K562 treated with DMSO at 1 percent for 4 hours (cell line): ENCODE measurements around the gene VPS33B. TPM values are rescaled to one million over a fixed set of nuclear protein-coding genes. Genes with fewer than 3 reads are reported as not detected.

Experiments
- total RNA-seq: library from RNA; unstranded; fragments of 300-600 nt; gene quantifications from 2 replicates; pipeline ENCODE4 v1.2.3, GENCODE V29; 2022; ENCODE audit not compliant: insufficient read depth

VPS33B gene
- 11.9 and 17.8 TPM in 2 replicates for total RNA-seq

DNA sequence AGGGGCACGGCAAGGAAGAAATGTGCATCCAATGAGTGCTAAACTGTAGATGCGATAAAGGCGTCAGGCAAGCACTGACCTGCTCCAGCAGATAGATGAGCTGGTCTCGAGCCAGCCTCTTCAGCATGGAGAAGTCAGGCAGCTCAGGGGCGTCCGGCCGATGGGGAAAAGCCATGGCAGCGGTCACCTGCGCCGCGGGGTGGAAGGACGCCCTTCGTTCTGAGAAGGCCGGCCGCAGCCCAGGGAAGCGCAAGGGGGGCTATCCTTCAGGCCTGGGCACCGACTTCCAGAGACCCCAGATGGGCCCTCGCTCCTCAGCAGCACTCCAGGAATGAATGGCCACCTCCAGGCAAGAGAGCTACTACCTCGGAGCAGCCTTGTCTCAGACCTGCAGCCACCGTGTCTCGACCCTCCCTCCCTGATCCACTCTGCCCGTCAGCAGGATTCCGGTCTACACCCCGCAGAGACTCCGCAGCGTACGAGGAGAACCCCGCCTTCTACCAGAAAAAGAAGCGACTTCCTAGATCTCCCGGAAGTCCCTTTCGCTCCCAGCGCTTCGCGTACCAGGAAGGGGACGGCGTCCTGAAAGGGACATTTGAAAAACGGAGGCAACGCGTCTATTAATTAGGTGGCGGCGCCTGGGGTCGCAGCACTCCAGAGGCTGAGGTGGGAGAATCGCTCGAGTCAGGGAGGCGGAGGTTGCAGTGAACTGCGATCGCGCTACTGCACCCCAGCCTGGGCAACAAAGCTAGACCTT, at the start of gene VPS33B:
VPS33B (minus strand) TSS at position 520 of the 757 bp plus-strand sequence; CDS start at position 175, 345 bp downstream.

DNA sequence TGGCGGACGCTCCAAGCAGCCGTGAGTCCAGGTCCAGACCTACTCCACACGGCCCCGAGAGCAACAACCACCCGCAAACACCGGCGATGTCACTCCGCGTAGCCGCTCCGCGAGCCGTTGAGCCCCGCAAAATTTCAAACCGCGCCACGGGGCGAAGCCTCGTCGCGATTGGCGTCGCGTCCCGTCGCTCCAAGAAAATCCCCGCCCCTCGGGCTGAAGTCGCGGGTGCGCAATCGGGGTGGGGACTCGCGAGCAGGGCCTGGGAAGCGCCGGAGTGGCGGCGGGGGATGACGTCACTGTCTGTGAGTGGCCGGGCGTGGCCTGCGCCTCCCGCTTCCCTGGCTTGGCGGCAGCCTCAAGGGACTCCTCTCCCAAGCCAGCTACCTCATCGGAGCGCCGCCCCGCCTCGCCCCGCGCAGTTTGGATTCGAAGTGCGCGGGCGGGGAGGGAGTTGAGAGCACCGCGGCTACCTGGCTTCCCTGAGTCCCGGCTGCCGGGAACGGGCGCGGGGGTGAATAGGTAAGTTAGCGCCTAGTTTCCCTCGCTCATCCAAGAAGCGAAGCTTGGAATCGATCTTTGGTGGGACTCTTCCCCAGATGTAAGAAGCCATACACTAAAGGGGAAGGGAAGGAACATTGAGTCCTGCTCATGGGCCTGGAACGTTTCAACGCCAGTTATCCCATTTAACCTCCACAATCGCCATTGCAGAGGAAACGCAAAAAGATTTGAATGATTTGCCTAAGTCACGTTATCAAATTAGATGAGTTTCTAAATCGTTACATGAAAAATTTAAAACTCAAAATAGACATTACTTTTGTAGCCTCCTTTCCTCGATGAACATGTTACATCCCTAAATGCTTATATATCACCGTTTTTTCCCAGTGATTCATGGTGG, 27.7 kb downstream of the VPS33B start, which contains the start of gene PRC1:
PRC1 (minus strand) TSS at position 119 of the 895 bp plus-strand sequence; CDS start at position 1, 118 bp downstream.

DNA sequence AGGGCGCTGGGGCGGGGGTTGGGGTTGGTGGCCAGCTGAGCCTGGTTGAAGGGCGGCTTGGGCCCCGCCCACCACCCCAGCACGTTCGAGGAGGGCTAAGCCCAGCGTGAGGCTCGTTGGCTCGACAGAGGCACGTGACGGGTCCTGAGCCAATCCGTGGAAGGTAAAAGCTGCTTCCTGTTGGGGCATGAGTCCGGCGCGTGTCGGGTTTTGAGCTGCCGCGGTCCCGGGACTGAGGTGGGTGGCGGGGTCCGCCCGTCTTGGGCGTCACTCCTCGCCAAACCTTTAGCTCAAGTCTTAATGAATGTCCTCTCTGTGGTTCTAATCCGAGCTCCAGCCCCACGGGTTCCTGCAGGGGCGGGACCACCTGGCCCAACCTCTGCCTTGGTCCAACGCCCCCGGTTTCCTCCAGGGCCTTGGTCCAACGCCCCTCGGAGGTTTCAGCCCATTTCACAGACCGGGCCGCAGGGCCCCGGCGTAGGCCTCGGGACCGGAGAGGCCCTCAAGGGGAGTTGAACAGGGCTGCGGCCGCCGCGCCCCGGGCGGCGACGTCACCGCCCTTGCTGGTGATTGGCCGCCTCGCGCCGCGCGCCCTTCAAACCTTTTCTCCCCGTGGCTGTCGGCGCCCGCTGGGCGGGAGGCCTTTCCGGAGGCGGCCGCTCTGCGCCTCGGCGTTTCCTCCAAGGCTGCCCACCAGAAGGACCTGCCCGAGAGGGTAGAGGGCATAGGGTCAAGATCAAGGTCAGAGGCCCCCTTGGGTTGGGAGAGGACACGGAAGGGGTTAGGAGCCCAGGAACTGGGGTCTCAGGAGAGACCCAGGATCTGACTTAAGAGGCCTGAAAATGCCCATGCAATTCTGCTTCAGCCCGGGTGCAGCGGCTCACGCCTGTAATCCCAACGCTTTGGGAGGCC, 67.4 kb downstream of the VPS33B start, which contains the start of gene RCCD1:
RCCD1 (plus strand) TSS at position 173 of the 912 bp plus-strand sequence. CDS start 1,851 bp downstream, outside the sequence.

Other genes with a start within 250 kb of the VPS33B start
- 72.3 and 110 TPM in 2 replicates for gene FURIN, start 154.0 kb downstream of the VPS33B start, total RNA-seq
- 2.9 and 4.5 TPM in 2 replicates for gene FES, start 138.1 kb downstream of the VPS33B start, total RNA-seq
- 106 and 153 TPM in 2 replicates for gene MAN2A2, start 119.3 kb downstream of the VPS33B start, total RNA-seq
- gene HDDC3, start 90.0 kb downstream of the VPS33B start, total RNA-seq: 9.4 and 14.4 TPM in 2 replicates
- 80.1 and 81.2 TPM in 2 replicates for gene UNC45A, start 87.3 kb downstream of the VPS33B start, total RNA-seq
- 32.7 and 33.8 TPM in 2 replicates for gene RCCD1, start 67.7 kb downstream of the VPS33B start, total RNA-seq
- 112 and 139 TPM in 2 replicates for gene PRC1, start 28.1 kb downstream of the VPS33B start, total RNA-seq
- 0.16 TPM in 1 of 2 replicates, not detected in the other for gene SV2B, start 77.7 kb upstream of the VPS33B start, total RNA-seq